Measurements from ENCODE around the gene MACROD1. TPM values are rescaled to one million over a fixed set of nuclear protein-coding genes. Genes with fewer than 3 reads are reported as not detected.

MACROD1 gene
- total and polyA plus RNA-seq, 2 of the 13 experiments (the other 11 are each of a cell fraction or from before 2014, with no cell fraction given): 23.1 to 34.5 TPM

- TF ChIP-seq ZNF775 (CRISPR knock-in tag; IDR thresholded peaks at IDR 0.05; ENCODE audit: borderline replicate concordance) (no peak), DRAP1 (CRISPR knock-in tag; IDR thresholded peaks at IDR 0.05) (peak; percentile 70), ZNF737 (CRISPR knock-in tag; IDR thresholded peaks at IDR 0.05; ENCODE audit: borderline replicate concordance) (peak; percentile 83; the same call in 1 of the 2 replicates), JUND (CRISPR knock-in tag; IDR thresholded peaks at IDR 0.05) (0 out of 2 replicates have a peak, but pooled peaks have one; percentile 43), ZNF550 (CRISPR knock-in tag; IDR thresholded peaks at IDR 0.05; ENCODE audit: borderline replicate concordance) (no peak), ELF3 (CRISPR knock-in tag; IDR thresholded peaks at IDR 0.05) (peak; percentile 86), TEAD2 (CRISPR knock-in tag; IDR thresholded peaks at IDR 0.05) (no peak), ZNF562 (CRISPR knock-in tag; IDR thresholded peaks at IDR 0.05; ENCODE audit: borderline replicate concordance) (no peak), MEIS2 (CRISPR knock-in tag; IDR thresholded peaks at IDR 0.05) (peak; percentile 25; the same call in 1 of the 2 replicates), ZFP37 (CRISPR knock-in tag; IDR thresholded peaks at IDR 0.05; ENCODE audit: borderline replicate concordance) (peak; percentile 35; the same call in 1 of the 2 replicates), ZNF431 (CRISPR knock-in tag; IDR thresholded peaks at IDR 0.05; ENCODE audit: borderline replicate concordance, low read depth) (peak; percentile 90), GLMP (CRISPR knock-in tag; IDR thresholded peaks at IDR 0.05; ENCODE audit: borderline replicate concordance) (no peak), DMAP1 (CRISPR knock-in tag; IDR thresholded peaks at IDR 0.05) (peak; percentile 89), ZNF263 (CRISPR knock-in tag; IDR thresholded peaks at IDR 0.05) (peak; percentile 40; the same call in 1 of the 2 replicates), ZBTB33 (CRISPR knock-in tag; IDR thresholded peaks at IDR 0.05) (no peak), BCL3 (CRISPR knock-in tag; IDR thresholded peaks at IDR 0.05) (peak; percentile 88; the same call in 1 of the 2 replicates), FOXK2 (IDR thresholded peaks at IDR 0.05) (no peak), ZNF232 (CRISPR knock-in tag; IDR thresholded peaks at IDR 0.05; ENCODE audit: borderline replicate concordance) (peak; percentile 62; the same call in 1 of the 2 replicates), NRL (CRISPR knock-in tag; IDR thresholded peaks at IDR 0.05; ENCODE audit: borderline replicate concordance) (peak; percentile 31; the same call in 1 of the 2 replicates), SAFB2 (CRISPR knock-in tag; IDR thresholded peaks at IDR 0.05; ENCODE audit: borderline replicate concordance, low read depth) (no peak; the same call in 1 of the 2 replicates), ZNF784 (CRISPR knock-in tag; IDR thresholded peaks at IDR 0.05; ENCODE audit: borderline replicate concordance) (peak; percentile 88; the same call in 1 of the 2 replicates), RFX5 (IDR thresholded peaks at IDR 0.05; ENCODE audit: low read depth, low read length) (0 out of 2 replicates have a peak, but pooled peaks have one; percentile 55)
Measured at GRCh38 chr11:63974259-63975143, 191.4 kb downstream of the MACROD1 start, which contains the start of gene COX8A (continued).

Measured in HepG2 (cell line).